ENCODE results near the gene SLC19A1.
"Not testable (repeated sequence)": the region's sequence is repeated elsewhere in the genome, so short reads cannot be mapped to it uniquely, and the experiment has no call there.

SLC19A1 gene

GRCh38 chr21:45533361-45533845 lies 8.8 kb downstream of the SLC19A1 start:
- Histone ChIP-seq H3K27ac (ENCODE audit: low read depth, low read length) (no peak overlapping the region), H3K27me3 (ENCODE audit: control insufficient read depth in 1 of 2, insufficient read depth in 2 of 2, low read length in 2 of 2) (no peaks in the 10 kb centered on the region), H3K4me3 (ENCODE audit: low read depth in 1 of 2, low read length in 2 of 2) (no peak overlapping the region), H3K36me3 (ENCODE audit: insufficient read depth, low read length) (no peaks in the 10 kb centered on the region), H3K4me1 (ENCODE audit: insufficient read depth, low read length) (no peaks in the 10 kb centered on the region), H3K9ac (ENCODE audit: low read length) (no peak overlapping the region), H3K9me3 (ENCODE audit: low read length) (no peaks in the 10 kb centered on the region)

GRCh38 chr21:45532826-45533360 lies 9.3 kb downstream of the SLC19A1 start:
- Histone ChIP-seq H3K27me3 (ENCODE audit: control insufficient read depth in 1 of 2, insufficient read depth in 2 of 2, low read length in 2 of 2) (no peaks in the 10 kb centered on the region), H3K4me1 (ENCODE audit: insufficient read depth, low read length) (no peaks in the 10 kb centered on the region), H3K9ac (ENCODE audit: low read length) (no peak overlapping the region), H3K9me3 (ENCODE audit: low read length) (no peaks in the 10 kb centered on the region), H3K4me3 (ENCODE audit: low read depth in 1 of 2, low read length in 2 of 2) (no peak overlapping the region), H3K36me3 (ENCODE audit: insufficient read depth, low read length) (no peaks in the 10 kb centered on the region), H3K27ac (ENCODE audit: low read depth, low read length) (no peak overlapping the region)

GRCh38 chr21:45531393-45532215 lies 10.6 kb downstream of the SLC19A1 start:
- no peak overlapping the region for H3K9ac ChIP-seq (ENCODE audit: low read length)
- no peaks in the 10 kb centered on the region for H3K9me3 ChIP-seq (ENCODE audit: low read length)
- H3K4me3 ChIP-seq (ENCODE audit: low read depth in 1 of 2, low read length in 2 of 2): no peak overlapping the region
- no peak overlapping the region for H3K27ac ChIP-seq (ENCODE audit: low read depth, low read length)
- H3K36me3 ChIP-seq (ENCODE audit: insufficient read depth, low read length): no peaks in the 10 kb centered on the region
- H3K27me3 ChIP-seq (ENCODE audit: control insufficient read depth in 1 of 2, insufficient read depth in 2 of 2, low read length in 2 of 2): no peaks in the 10 kb centered on the region
- no peaks in the 10 kb centered on the region for H3K4me1 ChIP-seq (ENCODE audit: insufficient read depth, low read length)

DNA sequence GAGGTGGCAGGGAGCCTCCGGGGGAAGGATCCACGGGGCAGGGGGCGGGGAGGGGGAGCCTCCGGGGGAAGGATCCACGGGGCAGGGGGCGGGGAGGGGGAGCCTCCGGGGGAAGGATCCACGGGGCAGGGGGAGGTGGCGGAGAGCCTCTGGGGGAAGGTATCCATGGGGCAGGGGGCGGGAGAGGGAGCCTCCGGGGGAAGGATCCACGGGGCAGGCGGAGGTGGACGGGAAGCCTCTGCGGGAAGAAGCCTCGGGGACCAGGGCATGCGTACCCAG lies 11.2 kb downstream of the SLC19A1 start:
- not testable (repeated sequence) for H3K4me1 ChIP-seq (ENCODE audit: insufficient read depth, low read length); H3K9me3 ChIP-seq (ENCODE audit: low read length); H3K9ac ChIP-seq (ENCODE audit: low read length); H3K4me3 ChIP-seq (ENCODE audit: low read depth in 1 of 2, low read length in 2 of 2); H3K27me3 ChIP-seq (ENCODE audit: control insufficient read depth in 1 of 2, insufficient read depth in 2 of 2, low read length in 2 of 2); H3K27ac ChIP-seq (ENCODE audit: low read depth, low read length); H3K36me3 ChIP-seq (ENCODE audit: insufficient read depth, low read length)

- Histone ChIP-seq H3K4me1 (ENCODE audit: insufficient read depth, low read length) (no peaks in the 10 kb centered on the region), H3K9ac (ENCODE audit: low read length) (no peak overlapping the region), H3K4me3 (ENCODE audit: low read depth in 1 of 2, low read length in 2 of 2) (no peak overlapping the region), H3K9me3 (ENCODE audit: low read length) (no peaks in the 10 kb centered on the region), H3K36me3 (ENCODE audit: insufficient read depth, low read length) (no peaks in the 10 kb centered on the region), H3K27me3 (ENCODE audit: control insufficient read depth in 1 of 2, insufficient read depth in 2 of 2, low read length in 2 of 2) (no peaks in the 10 kb centered on the region), H3K27ac (ENCODE audit: low read depth, low read length) (no peak overlapping the region)
These were observed 11.7 kb downstream of the SLC19A1 start for GRCh38 chr21:45530423-45531113.

- Histone ChIP-seq H3K27ac (ENCODE audit: low read depth, low read length) (no peak overlapping the region), H3K9me3 (ENCODE audit: low read length) (no peaks in the 10 kb centered on the region), H3K4me3 (ENCODE audit: low read depth in 1 of 2, low read length in 2 of 2) (no peak overlapping the region), H3K36me3 (ENCODE audit: insufficient read depth, low read length) (no peaks in the 10 kb centered on the region), H3K4me1 (ENCODE audit: insufficient read depth, low read length) (no peaks in the 10 kb centered on the region), H3K27me3 (ENCODE audit: control insufficient read depth in 1 of 2, insufficient read depth in 2 of 2, low read length in 2 of 2) (no peaks in the 10 kb centered on the region), H3K9ac (ENCODE audit: low read length) (no peak overlapping the region)
These were observed 12.3 kb downstream of the SLC19A1 start for GRCh38 chr21:45529785-45530422.

DNA sequence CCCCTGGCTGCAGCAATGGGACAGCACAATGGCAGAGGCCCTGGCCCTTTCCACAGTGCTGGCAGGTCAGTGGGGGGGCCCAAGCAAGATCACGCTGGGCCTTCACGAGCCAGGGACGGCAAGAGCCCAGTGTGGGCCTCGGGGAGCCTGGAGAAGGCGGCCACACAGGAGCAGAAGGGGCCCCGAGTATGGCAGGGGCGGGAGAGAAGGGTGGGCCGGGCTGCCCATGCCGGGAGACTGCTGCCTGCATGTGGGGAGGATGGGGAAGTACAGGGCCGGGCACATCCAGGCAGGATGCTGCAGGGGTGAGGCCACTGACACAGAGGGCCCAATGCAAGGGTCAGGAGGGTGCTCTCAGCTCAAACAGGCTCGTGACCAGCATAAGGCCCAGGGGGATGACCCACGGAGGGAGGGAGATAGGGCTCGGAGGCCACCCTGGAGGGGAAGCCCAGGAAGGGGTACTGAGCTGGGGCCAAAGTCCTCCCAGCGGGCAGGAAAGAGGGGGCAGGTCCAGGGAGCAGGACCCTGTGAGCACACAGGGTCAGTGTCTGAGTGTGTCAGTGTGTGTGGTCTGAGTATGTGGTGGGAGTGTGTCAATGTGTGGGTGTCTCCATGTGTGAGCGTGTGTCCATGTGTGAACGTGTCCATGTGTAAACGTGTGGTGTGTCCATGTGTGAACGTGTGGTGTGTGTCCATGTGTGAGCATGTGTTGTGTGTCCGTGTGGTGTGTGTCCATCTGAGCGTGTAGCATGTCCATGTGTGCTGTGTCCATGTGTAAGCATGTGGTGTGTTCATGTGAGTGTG lies 13.1 kb downstream of the SLC19A1 start:
- Histone ChIP-seq H3K36me3 (ENCODE audit: insufficient read depth, low read length) (no peaks in the 10 kb centered on the region), H3K27me3 (ENCODE audit: control insufficient read depth in 1 of 2, insufficient read depth in 2 of 2, low read length in 2 of 2) (no peaks in the 10 kb centered on the region), H3K27ac (ENCODE audit: low read depth, low read length) (no peak overlapping the region), H3K9me3 (ENCODE audit: low read length) (no peaks in the 10 kb centered on the region), H3K4me3 (ENCODE audit: low read depth in 1 of 2, low read length in 2 of 2) (no peak overlapping the region), H3K4me1 (ENCODE audit: insufficient read depth, low read length) (no peaks in the 10 kb centered on the region), H3K9ac (ENCODE audit: low read length) (no peak overlapping the region)

DNA sequence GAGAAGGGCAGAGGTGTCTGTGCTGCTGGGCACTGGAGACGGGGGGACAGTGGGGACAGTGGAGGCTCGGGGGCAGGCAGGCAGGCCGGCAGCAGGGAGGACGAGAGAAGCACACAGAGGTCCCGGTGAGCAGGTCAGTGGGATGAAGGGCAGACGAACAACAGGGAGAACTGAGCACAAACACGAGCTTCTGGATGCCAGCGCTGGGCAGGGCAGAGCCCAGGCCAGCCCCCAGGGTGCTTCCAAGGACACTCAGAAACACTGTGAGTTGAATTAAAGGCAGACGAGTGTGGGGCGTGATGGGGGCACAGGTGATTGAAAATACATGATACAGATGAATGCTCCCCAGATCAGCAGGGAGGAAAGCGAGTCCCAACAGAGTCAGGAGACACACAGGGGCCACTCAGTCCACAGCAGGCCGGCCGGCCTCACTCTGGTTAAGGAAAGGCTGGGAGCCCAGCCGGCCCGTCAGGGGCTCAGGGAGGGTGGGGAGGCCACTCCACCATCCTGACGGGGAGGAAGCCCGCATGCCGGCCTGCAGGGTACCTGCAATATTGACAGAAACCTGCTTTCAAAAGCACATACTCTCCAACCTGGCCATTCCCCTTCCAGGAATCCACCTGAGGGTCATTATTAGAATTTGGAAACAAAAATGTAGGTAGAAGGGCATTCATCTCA lies 14.1 kb downstream of the SLC19A1 start:
- no peaks in the 10 kb centered on the region for H3K27me3 ChIP-seq (ENCODE audit: control insufficient read depth in 1 of 2, insufficient read depth in 2 of 2, low read length in 2 of 2)
- no peaks in the 10 kb centered on the region for H3K9me3 ChIP-seq (ENCODE audit: low read length)
- H3K9ac ChIP-seq (ENCODE audit: low read length): no peak overlapping the region
- no peaks in the 10 kb centered on the region for H3K36me3 ChIP-seq (ENCODE audit: insufficient read depth, low read length)
- no peaks in the 10 kb centered on the region for H3K4me1 ChIP-seq (ENCODE audit: insufficient read depth, low read length)
- no peak overlapping the region for H3K4me3 ChIP-seq (ENCODE audit: low read depth in 1 of 2, low read length in 2 of 2)
- H3K27ac ChIP-seq (ENCODE audit: low read depth, low read length): no peak overlapping the region

- not testable (repeated sequence) for H3K4me1 ChIP-seq (ENCODE audit: insufficient read depth, low read length); H3K27ac ChIP-seq (ENCODE audit: low read depth, low read length); H3K36me3 ChIP-seq (ENCODE audit: insufficient read depth, low read length); H3K27me3 ChIP-seq (ENCODE audit: control insufficient read depth in 1 of 2, insufficient read depth in 2 of 2, low read length in 2 of 2); H3K9me3 ChIP-seq (ENCODE audit: low read length); H3K9ac ChIP-seq (ENCODE audit: low read length); H3K4me3 ChIP-seq (ENCODE audit: low read depth in 1 of 2, low read length in 2 of 2)
These were observed 14.9 kb downstream of the SLC19A1 start for GRCh38 chr21:45527151-45527999.

GRCh38 chr21:45525910-45526306 lies 16.3 kb downstream of the SLC19A1 start:
- Histone ChIP-seq H3K27ac (ENCODE audit: low read depth, low read length) (no peak overlapping the region), H3K9ac (ENCODE audit: low read length) (no peak overlapping the region), H3K36me3 (ENCODE audit: insufficient read depth, low read length) (no peaks in the 10 kb centered on the region), H3K27me3 (ENCODE audit: control insufficient read depth in 1 of 2, insufficient read depth in 2 of 2, low read length in 2 of 2) (no peaks in the 10 kb centered on the region), H3K9me3 (ENCODE audit: low read length) (peaks cover 6% of the 10 kb centered on the region), H3K4me3 (ENCODE audit: low read depth in 1 of 2, low read length in 2 of 2) (no peak overlapping the region), H3K4me1 (ENCODE audit: insufficient read depth, low read length) (no peaks in the 10 kb centered on the region)

Data from muscle layer of colon (tissue), 2 donors.